Nephron progenitor cell (in vitro differentiated cells): ENCODE results near the gene PPM1L.

Experiments
- DNase-seq: peaks from one replicate; pipeline ENCODE4 v3.0.0; 2021
- H3K27ac Mint-ChIP-seq: 2 replicates; pipeline ENCODE4 v1.8.0; 2021; ENCODE audit warnings: mild to moderate bottlenecking, moderate library complexity, mixed read lengths
- H3K27me3 Mint-ChIP-seq: 2 replicates; pipeline ENCODE4 v1.8.0; 2021; ENCODE audit warnings: mild to moderate bottlenecking, low read depth, mixed read lengths; ENCODE audit not compliant: poor library complexity
- H3K36me3 Mint-ChIP-seq: 2 replicates; pipeline ENCODE4 v1.8.0; 2021; ENCODE audit warnings: low read depth, mixed read lengths
- H3K4me1 Mint-ChIP-seq: 2 replicates; pipeline ENCODE4 v1.8.0; 2021; ENCODE audit warnings: mixed read lengths
- H3K4me3 Mint-ChIP-seq: 2 replicates; pipeline ENCODE4 v1.8.0; 2021; ENCODE audit warnings: mild to moderate bottlenecking, moderate library complexity, mixed read lengths
- H3K9me3 Mint-ChIP-seq: 2 replicates; pipeline ENCODE4 v1.8.0; 2021; ENCODE audit warnings: mild to moderate bottlenecking, moderate library complexity, mixed read lengths
- CTCF ChIP-seq: fragments of 200-600 bp; sonication (generic); IDR thresholded peaks from 2 replicates; pipeline ENCODE4 v1.5.0; 2021; ENCODE audit warnings: antibody characterized with exemption

The PPM1L gene

DNA sequence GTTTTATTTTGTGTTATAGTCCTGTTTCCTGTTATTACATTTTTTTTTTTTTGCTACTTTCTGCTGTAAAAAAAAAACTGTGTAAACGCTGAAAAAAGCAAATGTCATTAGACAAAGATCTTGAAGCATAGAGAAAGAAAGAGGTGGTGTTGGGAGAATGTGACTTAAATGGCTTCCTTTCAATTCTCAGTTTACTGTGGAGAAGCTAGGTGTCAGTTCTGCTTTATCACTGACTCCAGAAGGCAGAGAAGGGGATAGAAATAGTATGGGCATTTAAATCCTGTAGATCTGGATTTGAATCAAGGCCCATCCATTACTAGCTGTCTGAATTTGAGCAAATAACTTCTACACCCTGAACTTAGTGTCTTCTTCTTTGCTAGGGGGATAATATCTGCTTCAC lies 23.0 kb downstream of the PPM1L start:
- TF ChIP-seq CTCF, result no peak

GRCh38 chr3:160780245-160780644 lies 24.2 kb downstream of the PPM1L start:
- Mint-ChIP-seq H3K4me3 (no peak overlapping the region), H3K4me1 (peaks cover 8% of the 10 kb centered on the region)
- no peak for TF ChIP-seq CTCF

More for the DNA sequence above, 23.0 kb downstream of the PPM1L start:
- Mint-ChIP-seq H3K4me3 (no peak overlapping the region), H3K27me3 (no peaks in the 10 kb centered on the region), H3K9me3 (no peaks in the 10 kb centered on the region), H3K4me1 (peaks cover under 1% of the 10 kb centered on the region), H3K27ac (no peak overlapping the region), H3K36me3 (no peaks in the 10 kb centered on the region)
- DNase-seq, result no peak

GRCh38 chr3:160781402-160781801 lies 25.4 kb downstream of the PPM1L start:
- H3K4me1 Mint-ChIP-seq, result peaks cover 8% of the 10 kb centered on the region
- TF ChIP-seq CTCF, result no peak
- peaks cover 5% of the 10 kb centered on the region for H3K9me3 Mint-ChIP-seq
- peaks cover 5% of the 10 kb centered on the region for H3K36me3 Mint-ChIP-seq
- no peak for DNase-seq
- no peak overlapping the region for H3K27ac Mint-ChIP-seq
- H3K27me3 Mint-ChIP-seq, result no peaks in the 10 kb centered on the region
- no peak overlapping the region for H3K4me3 Mint-ChIP-seq

More at GRCh38 chr3:160780245-160780644, 24.2 kb downstream of the PPM1L start:
- Mint-ChIP-seq H3K9me3 (no peaks in the 10 kb centered on the region), H3K36me3 (no peaks in the 10 kb centered on the region), H3K27ac (no peak overlapping the region), H3K27me3 (no peaks in the 10 kb centered on the region)
- DNase-seq, result no peak

DNA sequence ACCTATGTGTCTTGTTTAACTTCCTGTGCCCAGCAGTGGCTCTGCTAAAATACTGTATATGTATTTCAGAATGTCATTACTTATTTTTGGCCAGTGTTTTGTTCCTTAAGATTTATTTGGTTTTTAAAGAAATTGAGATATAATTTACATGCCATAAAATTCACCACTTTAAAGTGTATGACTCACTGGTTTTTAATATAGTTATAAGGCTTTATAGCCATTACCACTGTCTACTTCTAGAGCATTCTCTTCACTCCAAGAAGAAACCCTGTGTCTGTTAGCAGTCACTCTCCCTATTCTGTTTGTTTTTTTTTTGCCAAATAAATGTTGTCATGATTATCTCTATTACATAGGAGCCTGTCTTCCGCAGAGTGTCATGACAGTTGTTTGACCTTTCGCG lies 25.8 kb downstream of the PPM1L start:
- H3K4me3 Mint-ChIP-seq, result no peak overlapping the region
- no peak overlapping the region for H3K27ac Mint-ChIP-seq
- peaks cover 9% of the 10 kb centered on the region for H3K9me3 Mint-ChIP-seq
- no peaks in the 10 kb centered on the region for H3K27me3 Mint-ChIP-seq
- no peak for DNase-seq
- peaks cover 5% of the 10 kb centered on the region for H3K36me3 Mint-ChIP-seq
- TF ChIP-seq CTCF, result no peak
- peaks cover 8% of the 10 kb centered on the region for H3K4me1 Mint-ChIP-seq

- H3K36me3 Mint-ChIP-seq, result peaks cover 11% of the 10 kb centered on the region
- H3K4me1 Mint-ChIP-seq, result peaks cover 8% of the 10 kb centered on the region
- DNase-seq, result no peak
- no peak for TF ChIP-seq CTCF
- H3K9me3 Mint-ChIP-seq, result peaks cover 25% of the 10 kb centered on the region
- H3K4me3 Mint-ChIP-seq, result no peak overlapping the region
- H3K27me3 Mint-ChIP-seq, result no peaks in the 10 kb centered on the region
- peak overlapping the region; percentile 5 for H3K27ac Mint-ChIP-seq
Observed at GRCh38 chr3:160784853-160785252, 28.8 kb downstream of the PPM1L start.

GRCh38 chr3:160790726-160791125 lies 34.7 kb downstream of the PPM1L start:
- Mint-ChIP-seq H3K27ac (no peak overlapping the region), H3K9me3 (peaks cover 25% of the 10 kb centered on the region), H3K4me1 (peaks cover 6% of the 10 kb centered on the region), H3K36me3 (peaks cover 9% of the 10 kb centered on the region), H3K4me3 (no peak overlapping the region), H3K27me3 (no peaks in the 10 kb centered on the region)
- DNase-seq, result no peak
- TF ChIP-seq CTCF, result no peak
